Immature natural killer cell (primary cell): ENCODE measurements around the gene CNOT3. TPM values are rescaled to one million over a fixed set of nuclear protein-coding genes. Genes with fewer than 3 reads are reported as not detected.

Source experiments
- DNase-seq, 3 donors: peaks; one replicate each; pipeline ENCODE4 v3.0.0; 2022; ENCODE audit warnings: mixed read lengths in 1 of 3
- H3K27ac Mint-ChIP-seq, 6 donors: one replicate each; pipeline ENCODE4 v1.8.0; 2020; ENCODE audit warnings: mixed read lengths in 6 of 6, mild to moderate bottlenecking in 5 of 6, inconsistent platforms in 4 of 6, moderate library complexity in 3 of 6
- H3K27me3 Mint-ChIP-seq, 3 donors: one replicate each; pipeline ENCODE4 v1.8.0; 2020 to 2021; ENCODE audit warnings: low read depth in 3 of 3, mild to moderate bottlenecking in 3 of 3, mixed read lengths in 3 of 3, moderate library complexity in 3 of 3, inconsistent platforms in 1 of 3
- H3K36me3 Mint-ChIP-seq, 3 donors: one replicate each; pipeline ENCODE4 v1.8.0; 2020; ENCODE audit warnings: mixed read lengths in 3 of 3, inconsistent platforms in 2 of 3, mild to moderate bottlenecking in 2 of 3
- H3K4me1 Mint-ChIP-seq, 2 donors: one replicate each; pipeline ENCODE4 v1.8.0; 2020; ENCODE audit warnings: inconsistent platforms in 2 of 2, mild to moderate bottlenecking in 2 of 2, mixed read lengths in 2 of 2, moderate library complexity in 1 of 2
- H3K4me3 Mint-ChIP-seq, 5 donors: one replicate each; pipeline ENCODE4 v1.8.0; 2020; ENCODE audit warnings: mild to moderate bottlenecking in 5 of 5, mixed read lengths in 5 of 5, inconsistent platforms in 3 of 5, moderate library complexity in 3 of 5
- H3K9me3 Mint-ChIP-seq, 6 donors: one replicate each; pipeline ENCODE4 v1.8.0; 2020; ENCODE audit warnings: mild to moderate bottlenecking in 6 of 6, mixed read lengths in 6 of 6, inconsistent platforms in 4 of 6, moderate library complexity in 3 of 6
- polyA plus RNA-seq, 3 donors: library from polyadenylated mRNA; unstranded; fragments of 300-500 nt; fragmentation: Illumina TruSeq; gene quantifications; one replicate each; pipeline ENCODE4 v1.2.3, GENCODE V29; 2021

Gene CNOT3
- polyA plus RNA-seq, 3 donors from 2014 or later: 2.8 to 13.3 (median 4.0) TPM

DNA sequence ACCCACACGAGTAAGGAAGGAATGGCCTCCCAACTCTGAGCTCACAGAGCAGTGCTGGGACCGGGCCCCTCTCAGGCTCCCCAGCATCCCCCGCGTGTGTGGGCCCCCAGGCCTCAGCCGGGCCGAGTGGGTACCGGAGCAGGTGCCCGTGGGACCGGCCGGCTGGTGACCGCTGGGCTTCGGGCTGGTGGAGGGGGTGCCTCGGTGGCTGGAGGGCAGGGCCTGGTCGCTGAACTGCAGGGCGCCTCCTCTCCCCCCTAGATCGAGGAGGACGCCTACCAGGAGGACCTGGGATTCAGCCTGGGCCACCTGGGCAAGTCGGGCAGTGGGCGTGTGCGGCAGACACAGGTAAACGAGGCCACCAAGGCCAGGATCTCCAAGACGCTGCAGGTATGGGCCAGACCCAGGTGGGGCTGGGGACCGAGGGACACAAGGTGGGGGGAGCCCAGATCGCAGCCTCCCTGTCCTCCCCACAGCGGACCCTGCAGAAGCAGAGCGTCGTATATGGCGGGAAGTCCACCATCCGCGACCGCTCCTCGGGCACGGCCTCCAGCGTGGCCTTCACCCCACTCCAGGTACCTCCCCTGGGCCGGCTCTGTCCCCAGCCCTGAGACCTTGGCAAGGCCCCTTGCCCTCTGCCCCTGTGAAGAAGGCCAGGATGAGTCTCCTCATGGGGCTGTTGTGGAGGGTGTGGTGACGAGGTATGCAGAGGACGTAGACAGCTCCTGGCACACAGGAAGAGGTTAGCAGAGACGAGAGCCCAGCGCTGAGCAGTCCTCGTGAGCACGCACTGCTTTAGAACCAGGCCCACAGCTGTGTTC, 8.6 kb upstream of the CNOT3 start:
- Mint-ChIP-seq H3K27me3 (peaks cover 0 to 5% (median 3%) of the 10 kb centered on the region in 3 donors), H3K4me1 (no peaks in the 10 kb centered on the region), H3K9me3 (no peaks in the 10 kb centered on the region), H3K4me3 (no peak overlapping the region), H3K36me3 (peaks cover 0 to 10% (median 5%) of the 10 kb centered on the region in 3 donors), H3K27ac (no peak overlapping the region)
- no peak for DNase-seq

DNA sequence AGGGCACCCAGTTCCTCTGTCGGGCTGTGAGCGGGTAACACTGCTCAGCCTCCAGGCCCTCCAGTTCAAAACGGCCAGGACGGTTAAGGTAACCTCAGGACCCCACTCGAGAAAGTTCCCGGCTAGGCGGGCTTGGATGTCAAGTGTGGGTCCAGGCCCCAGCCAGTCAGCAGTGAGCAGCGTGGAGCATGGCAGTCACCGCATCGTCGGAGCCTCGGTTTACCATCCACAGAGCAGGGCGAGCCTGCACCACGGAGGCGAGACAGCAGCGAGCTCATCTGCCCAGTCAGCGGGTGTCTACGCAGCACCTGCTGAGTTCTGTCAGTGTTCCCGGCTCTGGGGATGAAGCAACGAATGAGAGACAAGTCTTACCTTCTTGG, 8.0 kb upstream of the CNOT3 start:
- Mint-ChIP-seq H3K4me3 (no peak overlapping the region), H3K27ac (no peak overlapping the region), H3K36me3 (peaks cover 0 to 8% (median 5%) of the 10 kb centered on the region in 3 donors), H3K9me3 (no peaks in the 10 kb centered on the region), H3K27me3 (peaks cover 0 to 9% (median 6%) of the 10 kb centered on the region in 3 donors), H3K4me1 (peaks cover 0 to 3% of the 10 kb centered on the region in 2 donors)
- DNase-seq: no peak

- H3K9me3 Mint-ChIP-seq: no peaks in the 10 kb centered on the region
- H3K4me3 Mint-ChIP-seq: no peak overlapping the region
- DNase-seq: peak in 1 of 3 donors; percentile 66
- no peaks in the 10 kb centered on the region for H3K36me3 Mint-ChIP-seq
- H3K27me3 Mint-ChIP-seq: peaks cover 4 to 19% (median 12%) of the 10 kb centered on the region in 3 donors
- peaks cover 12 to 15% of the 10 kb centered on the region in 2 donors for H3K4me1 Mint-ChIP-seq
- H3K27ac Mint-ChIP-seq: peak overlapping the region in 1 of 6 donors; percentile 81
These were observed 4.1 kb upstream of the CNOT3 start for GRCh38 chr19:54133312-54133956.

DNA sequence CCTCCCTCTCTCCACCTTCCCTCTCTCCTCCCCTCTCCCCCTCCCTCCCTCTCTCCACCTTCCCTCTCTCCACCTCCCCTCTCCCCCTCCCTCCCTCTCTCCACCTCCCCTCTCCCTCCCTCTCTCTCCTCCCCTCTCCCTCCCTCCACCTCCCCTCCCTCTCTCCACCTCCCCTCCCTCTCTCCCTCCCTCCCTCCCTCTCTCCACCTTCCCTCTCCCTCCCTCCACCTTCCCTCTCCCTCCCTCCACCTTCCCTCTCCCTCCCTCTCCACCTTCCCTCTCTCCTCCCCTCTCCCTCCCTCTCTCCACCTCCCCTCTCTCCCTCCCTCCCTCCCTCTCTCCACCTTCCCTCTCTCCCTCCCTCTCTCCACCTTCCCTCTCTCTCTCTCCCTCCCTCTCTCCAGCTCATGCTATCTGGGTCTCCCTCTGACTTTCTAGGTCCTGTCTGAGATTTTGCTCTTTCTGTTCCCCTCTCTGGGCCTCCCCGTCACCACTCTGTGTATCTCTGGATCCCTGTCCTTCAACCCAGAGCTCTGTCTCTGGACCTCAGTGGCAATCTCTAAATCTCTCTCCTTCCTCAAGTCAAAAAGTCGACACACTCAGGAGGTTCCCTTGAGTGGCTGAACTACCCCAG, 3.5 kb upstream of the CNOT3 start:
- no peaks in the 10 kb centered on the region for H3K9me3 Mint-ChIP-seq
- no peaks in the 10 kb centered on the region for H3K36me3 Mint-ChIP-seq
- peaks cover 8 to 19% (median 14%) of the 10 kb centered on the region in 3 donors for H3K27me3 Mint-ChIP-seq
- peaks cover 19 to 21% of the 10 kb centered on the region in 2 donors for H3K4me1 Mint-ChIP-seq
- H3K27ac Mint-ChIP-seq: peak overlapping the region in 4 of 6 donors; percentile 12 to 80 (median 74)
- DNase-seq: no peak
- H3K4me3 Mint-ChIP-seq: peak overlapping the region in 1 of 5 donors; percentile 40

DNA sequence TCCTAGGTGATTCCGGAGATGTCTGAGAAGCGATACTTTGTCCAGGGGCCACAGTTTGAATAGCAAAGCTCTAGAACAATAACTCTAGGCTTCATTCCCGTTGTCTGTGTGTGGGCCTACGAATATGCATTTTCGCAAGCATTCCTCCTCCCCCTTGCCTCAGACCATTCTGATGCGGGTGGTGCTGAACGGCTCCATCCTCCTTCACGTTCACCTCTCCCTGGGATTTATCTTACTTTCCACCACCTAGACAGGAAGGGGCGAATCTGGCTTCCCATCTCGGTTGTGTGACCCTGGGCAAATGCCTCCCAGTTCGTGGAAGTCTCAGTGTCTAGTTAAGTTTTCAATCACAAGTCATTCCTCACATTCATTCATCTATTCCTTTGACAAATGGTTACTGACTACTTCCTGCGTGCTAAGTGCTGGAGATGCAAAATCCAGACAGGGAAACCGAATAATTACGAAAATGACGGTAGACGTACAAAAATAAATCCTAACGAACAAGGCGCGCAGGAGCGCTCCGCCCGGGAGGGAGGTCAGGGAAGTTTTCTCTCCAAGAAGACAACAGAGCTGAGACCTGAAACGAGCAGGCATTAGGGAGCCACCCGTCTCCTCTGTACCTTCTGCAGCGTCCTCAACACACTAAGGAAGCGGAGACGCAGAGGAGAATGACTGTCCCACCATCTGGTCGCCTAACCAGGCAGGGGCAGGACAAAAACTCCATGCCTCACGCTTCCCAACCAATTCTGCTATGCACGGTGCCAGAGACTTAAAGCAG, 1.3 kb upstream of the CNOT3 start:
- H3K4me3 Mint-ChIP-seq: peak overlapping the region; percentile 85 to 94 (median 89)

GRCh38 chr19:54136864-54137698, 481 bp upstream of the CNOT3 start:
- Mint-ChIP-seq H3K27me3 (peaks cover 10 to 20% (median 14%) of the 10 kb centered on the region in 3 donors), H3K9me3 (no peaks in the 10 kb centered on the region), H3K4me1 (peaks cover 40 to 49% of the 10 kb centered on the region in 2 donors)

More for the DNA sequence above, 1.3 kb upstream of the CNOT3 start:
- peaks cover 10 to 19% (median 14%) of the 10 kb centered on the region in 3 donors for H3K27me3 Mint-ChIP-seq
- H3K4me1 Mint-ChIP-seq: peaks cover 38 to 41% of the 10 kb centered on the region in 2 donors
- no peaks in the 10 kb centered on the region for H3K9me3 Mint-ChIP-seq
- H3K36me3 Mint-ChIP-seq: no peaks in the 10 kb centered on the region
- DNase-seq: no peak
- H3K27ac Mint-ChIP-seq: peak overlapping the region; percentile 71 to 93 (median 90)

GRCh38 chr19:54138489-54139256, 1.1 kb downstream of the CNOT3 start:
- Mint-ChIP-seq H3K9me3 (no peaks in the 10 kb centered on the region), H3K4me3 (peak overlapping the region; percentile 81 to 91 (median 87)), H3K36me3 (peaks cover under 1 to 9% (median 3%) of the 10 kb centered on the region in 3 donors), H3K4me1 (peaks cover 42 to 55% of the 10 kb centered on the region in 2 donors), H3K27me3 (peaks cover 10 to 20% (median 12%) of the 10 kb centered on the region in 3 donors), H3K27ac (peak overlapping the region; percentile 67 to 92 (median 89))
- peak in 1 of 3 donors; percentile 14 for DNase-seq

More at GRCh38 chr19:54136864-54137698, 481 bp upstream of the CNOT3 start:
- H3K27ac Mint-ChIP-seq: peak overlapping the region; percentile 71 to 93 (median 90)
- DNase-seq: peak; percentile 99 to 100 (median 100)
- peak overlapping the region; percentile 85 to 94 (median 89) for H3K4me3 Mint-ChIP-seq
- H3K36me3 Mint-ChIP-seq: no peaks in the 10 kb centered on the region

DNA sequence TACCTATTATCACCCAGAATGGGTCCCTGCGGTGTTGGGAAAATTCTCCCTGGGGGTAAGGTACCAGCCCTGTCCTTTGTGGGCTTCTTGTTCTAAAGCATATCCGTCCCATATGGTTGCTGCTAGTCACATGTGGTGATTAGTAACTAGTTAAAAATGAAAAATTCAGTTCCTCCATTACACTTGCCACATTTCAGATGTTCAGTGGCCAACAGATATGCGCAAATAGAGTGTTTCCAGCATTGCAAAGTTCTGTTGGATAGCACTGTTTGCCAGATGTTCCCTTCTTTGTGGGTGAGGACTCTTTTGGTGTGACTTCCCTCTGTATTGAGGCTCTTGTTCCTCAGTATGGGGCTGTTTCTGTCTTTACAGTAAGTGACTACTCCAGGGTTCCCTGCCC, 3.8 kb downstream of the CNOT3 start:
- Mint-ChIP-seq H3K4me1 (peaks cover 34 to 49% of the 10 kb centered on the region in 2 donors), H3K4me3 (peak overlapping the region in 1 of 5 donors; percentile 35), H3K36me3 (peaks cover 9 to 25% (median 18%) of the 10 kb centered on the region in 3 donors), H3K9me3 (no peaks in the 10 kb centered on the region), H3K27me3 (peaks cover 8 to 19% (median 10%) of the 10 kb centered on the region in 3 donors), H3K27ac (peak overlapping the region in 2 of 6 donors; percentile 35 to 56)
- no peak for DNase-seq

- Mint-ChIP-seq H3K36me3 (peaks cover 9 to 32% (median 18%) of the 10 kb centered on the region in 3 donors), H3K27ac (peak overlapping the region in 3 of 6 donors; percentile 0 to 78 (median 2)), H3K27me3 (peaks cover 4 to 13% (median 8%) of the 10 kb centered on the region in 3 donors), H3K9me3 (no peaks in the 10 kb centered on the region), H3K4me3 (peak overlapping the region in 1 of 5 donors; percentile 12), H3K4me1 (peaks cover 29 to 43% of the 10 kb centered on the region in 2 donors)
- DNase-seq: no peak
These were observed 4.7 kb downstream of the CNOT3 start for GRCh38 chr19:54142166-54142780.

GRCh38 chr19:54145541-54146158, 8.1 kb downstream of the CNOT3 start:
- H3K4me1 Mint-ChIP-seq: peaks cover 8 to 20% of the 10 kb centered on the region in 2 donors
- peaks cover 0 to 9% (median 0%) of the 10 kb centered on the region in 3 donors for H3K27me3 Mint-ChIP-seq
- DNase-seq: no peak
- no peaks in the 10 kb centered on the region for H3K9me3 Mint-ChIP-seq
- no peak overlapping the region for H3K4me3 Mint-ChIP-seq
- H3K36me3 Mint-ChIP-seq: peaks cover 11 to 37% (median 18%) of the 10 kb centered on the region in 3 donors
- no peak overlapping the region for H3K27ac Mint-ChIP-seq

DNA sequence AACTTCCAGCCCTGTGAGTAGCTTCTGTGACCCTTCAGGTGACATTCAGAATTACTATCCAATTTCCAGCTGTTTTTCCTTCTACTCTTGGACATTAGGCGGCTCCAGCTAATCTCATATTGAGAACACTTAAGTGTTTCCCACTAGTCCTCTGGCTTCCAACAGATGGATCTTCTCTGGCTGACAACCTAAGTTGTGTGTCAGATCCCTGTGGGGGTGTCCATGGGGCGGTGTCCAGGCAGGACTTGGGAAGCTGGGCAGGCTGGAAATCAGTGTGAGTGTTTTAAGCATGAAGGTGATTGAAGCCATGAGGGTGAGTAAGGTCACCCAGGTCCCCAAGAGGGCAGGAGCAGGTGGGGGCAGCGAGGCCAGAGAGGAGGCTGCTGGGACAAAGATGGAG, 10.1 kb downstream of the CNOT3 start:
- Mint-ChIP-seq H3K36me3 (peaks cover 11 to 41% (median 18%) of the 10 kb centered on the region in 3 donors), H3K27me3 (peaks cover 0 to 6% (median 0%) of the 10 kb centered on the region in 3 donors), H3K27ac (peak overlapping the region in 1 of 6 donors; percentile 17), H3K4me3 (no peak overlapping the region), H3K4me1 (peaks cover 0 to 2% of the 10 kb centered on the region in 2 donors), H3K9me3 (no peaks in the 10 kb centered on the region)
- no peak for DNase-seq
